NB4 (cell line): Measurements from ENCODE around the gene UNC5CL.

Source experiments
- CTCF ChIP-seq: IDR thresholded peaks from one replicate; pipeline ENCODE4 v1.5.1; 2012; ENCODE audit warnings: low read depth, low read length
- MAX ChIP-seq: IDR thresholded peaks from 2 replicates; pipeline ENCODE4 v1.6.1; 2011; ENCODE audit warnings: low read depth, low read length
- POLR2A ChIP-seq: IDR thresholded peaks from 2 replicates; pipeline ENCODE4 v1.6.1; 2011; ENCODE audit warnings: mild to moderate bottlenecking; ENCODE audit not compliant: insufficient read length; ENCODE audit errors: extremely low read depth

GRCh38 chr6:41037107-41037900, 1.7 kb downstream of the UNC5CL start:
- TF ChIP-seq CTCF (no peak), MAX (no peak), POLR2A (no peak)
